ENCODE results near the gene SPEF1. TPM values are rescaled to one million over a fixed set of nuclear protein-coding genes. Genes with fewer than 3 reads are reported as not detected.
A peak's percentile ranks its signal among the peaks of the same experiment; 100 is the strongest.

Gene SPEF1
- total RNA-seq, 4 donors from 2014 or later = not detected

DNA sequence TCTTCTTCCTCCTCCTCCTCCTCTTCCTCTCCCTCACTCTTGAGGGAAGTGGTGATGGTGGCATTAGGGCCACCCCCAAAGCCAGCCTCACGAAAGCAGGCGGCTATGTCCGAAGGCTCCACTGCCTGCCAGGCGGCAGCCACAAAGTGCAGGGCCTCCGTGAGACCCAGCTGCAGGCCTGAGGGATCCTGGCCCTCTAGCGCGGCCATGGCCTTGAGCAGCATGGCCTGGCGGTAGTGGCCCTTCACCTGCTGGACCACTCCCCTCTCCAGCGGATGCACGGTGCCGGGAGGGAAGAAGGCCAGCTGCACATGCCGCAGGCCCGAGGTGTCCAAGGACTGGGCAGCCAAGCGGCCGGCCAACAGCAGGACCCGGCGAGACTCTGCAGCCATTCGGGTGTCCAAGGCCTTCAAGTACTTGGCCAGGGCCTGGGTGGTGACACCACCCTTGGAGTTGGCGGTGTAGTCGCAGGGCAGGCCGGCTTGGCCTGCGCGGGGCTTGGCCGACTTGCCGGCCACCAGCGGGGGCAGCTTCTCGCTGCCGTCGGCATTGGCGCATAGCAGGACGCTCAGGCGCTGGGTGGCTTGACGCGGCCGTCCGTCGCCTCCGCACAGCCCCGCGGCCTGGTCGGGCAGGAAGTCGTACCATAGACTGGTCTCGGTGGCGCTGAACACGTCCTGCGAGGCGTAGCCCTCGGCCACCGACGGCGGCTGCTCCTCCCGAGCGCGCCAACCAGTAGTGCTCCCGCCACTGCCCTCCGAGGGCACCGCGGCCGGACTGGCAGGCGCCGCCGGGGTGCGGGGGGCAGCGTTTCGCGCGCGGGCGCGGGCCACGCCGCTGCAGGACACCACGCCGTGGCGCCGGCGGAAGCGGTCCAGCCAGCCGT is 4.2 kb upstream of the SPEF1 start:
- Histone ChIP-seq H3K4me3 (peak overlapping the region; percentile 65 to 68 (median 67)), H3K4me1 (peaks cover 35 to 38% of the 10 kb centered on the region in 2 donors), H3K36me3 (no peaks in the 10 kb centered on the region), H3K27me3 (no peaks in the 10 kb centered on the region), H3K9me3 (no peaks in the 10 kb centered on the region), H3K27ac (peak overlapping the region; percentile 76 to 85 (median 82))
- intact Hi-C loops (cut with DNase I; ENCODE audit: low total_unique reads) = loop anchor here (1.0 to 5.0 kb wide), 3 partner anchors 35 to 302 kb away; partner anchors contain the start of genes AP5S1 and MAVS
- TF ChIP-seq, protein P1, sequence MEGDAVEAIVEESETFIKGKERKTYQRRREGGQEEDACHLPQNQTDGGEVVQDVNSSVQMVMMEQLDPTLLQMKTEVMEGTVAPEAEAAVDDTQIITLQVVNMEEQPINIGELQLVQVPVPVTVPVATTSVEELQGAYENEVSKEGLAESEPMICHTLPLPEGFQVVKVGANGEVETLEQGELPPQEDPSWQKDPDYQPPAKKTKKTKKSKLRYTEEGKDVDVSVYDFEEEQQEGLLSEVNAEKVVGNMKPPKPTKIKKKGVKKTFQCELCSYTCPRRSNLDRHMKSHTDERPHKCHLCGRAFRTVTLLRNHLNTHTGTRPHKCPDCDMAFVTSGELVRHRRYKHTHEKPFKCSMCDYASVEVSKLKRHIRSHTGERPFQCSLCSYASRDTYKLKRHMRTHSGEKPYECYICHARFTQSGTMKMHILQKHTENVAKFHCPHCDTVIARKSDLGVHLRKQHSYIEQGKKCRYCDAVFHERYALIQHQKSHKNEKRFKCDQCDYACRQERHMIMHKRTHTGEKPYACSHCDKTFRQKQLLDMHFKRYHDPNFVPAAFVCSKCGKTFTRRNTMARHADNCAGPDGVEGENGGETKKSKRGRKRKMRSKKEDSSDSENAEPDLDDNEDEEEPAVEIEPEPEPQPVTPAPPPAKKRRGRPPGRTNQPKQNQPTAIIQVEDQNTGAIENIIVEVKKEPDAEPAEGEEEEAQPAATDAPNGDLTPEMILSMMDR (IDR thresholded peaks at IDR 0.05 in 4 of 5, conservative IDR thresholded peaks at IDR 0.05 in 1 of 5) = no peak
- TF ChIP-seq POLR2A (IDR thresholded peaks at IDR 0.05) = no peak
- DNase-seq (no peak), ATAC-seq (peak in 1 of 2 donors; percentile 1)
- in situ Hi-C loops (cut with MboI; ENCODE audit: low sequenced_read_pairs in 4 of 4) = no loop called here

DNA sequence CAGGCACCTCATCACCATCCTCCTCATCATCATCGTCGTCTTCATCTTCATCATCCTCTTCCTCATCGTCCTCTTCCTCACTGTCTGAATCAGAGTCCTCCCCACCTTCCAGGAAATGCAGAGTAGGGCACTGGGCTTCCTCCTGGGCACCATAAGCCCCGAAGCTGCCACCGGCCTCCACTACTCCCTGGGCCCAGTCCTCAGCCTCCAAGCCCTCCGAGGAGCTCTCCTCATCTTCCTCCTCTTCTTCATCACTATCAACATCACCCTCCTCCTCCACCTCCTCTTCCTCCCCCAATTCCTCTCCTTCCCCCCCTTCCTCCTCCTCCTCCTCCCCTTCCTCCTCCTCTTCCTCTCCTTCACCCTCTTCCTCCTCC is 3.6 kb upstream of the SPEF1 start:
- peaks cover 36 to 38% of the 10 kb centered on the region in 2 donors for H3K4me1 ChIP-seq
- no peak for ATAC-seq
- in situ Hi-C loops (cut with MboI; ENCODE audit: low sequenced_read_pairs in 4 of 4) (no loop called here), intact Hi-C loops (cut with DNase I; ENCODE audit: low total_unique reads) (loop anchor here (5.0 kb wide), 1 partner anchor 302 kb away; no protein-coding TSS in a partner anchor)
- H3K36me3 ChIP-seq = no peaks in the 10 kb centered on the region
- no peak for DNase-seq
- peak overlapping the region in 3 of 4 donors; percentile 76 to 85 (median 85) for H3K27ac ChIP-seq
- H3K27me3 ChIP-seq = no peaks in the 10 kb centered on the region
- no peak for TF ChIP-seq POLR2A (IDR thresholded peaks at IDR 0.05)
- TF ChIP-seq, protein P1 (IDR thresholded peaks at IDR 0.05 in 4 of 5, conservative IDR thresholded peaks at IDR 0.05 in 1 of 5) = no peak
- peak overlapping the region; percentile 65 to 68 (median 67) for H3K4me3 ChIP-seq
- no peaks in the 10 kb centered on the region for H3K9me3 ChIP-seq

DNA sequence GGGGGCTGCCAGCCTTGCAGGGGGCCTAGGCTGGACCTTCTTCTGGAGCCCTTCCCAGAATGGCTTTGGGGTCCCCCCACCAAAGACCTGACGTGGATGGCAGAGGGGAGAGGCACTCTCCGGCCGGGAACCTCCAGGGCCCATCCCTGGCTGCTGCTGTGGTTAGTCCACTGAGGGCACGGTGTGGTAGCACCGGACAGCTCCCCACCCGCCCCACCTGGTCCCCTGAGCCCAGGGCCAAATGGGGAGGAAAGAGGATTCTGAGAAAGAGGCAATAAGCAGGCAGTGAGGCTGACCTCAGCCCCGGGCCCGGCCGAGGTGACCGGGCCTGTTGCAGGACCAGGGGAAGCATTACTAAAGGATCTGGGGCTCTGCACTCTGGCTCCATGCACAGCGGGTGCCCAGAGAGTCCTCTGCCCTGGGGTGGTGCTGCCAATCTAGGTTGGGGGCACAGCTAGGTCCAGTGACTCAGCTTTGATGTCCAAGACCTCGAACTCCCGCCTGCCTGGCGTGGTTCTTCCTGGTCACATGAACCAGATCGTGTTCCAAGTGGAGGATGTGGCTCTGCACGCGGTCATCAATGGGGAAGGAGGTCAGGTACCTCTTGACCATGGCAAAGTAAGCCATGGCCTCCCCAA is 3.1 kb upstream of the SPEF1 start:
- in situ Hi-C loops (cut with MboI; ENCODE audit: low sequenced_read_pairs in 4 of 4) = no loop called here

GRCh38 chr20:3783511-3784195 is 2.4 kb upstream of the SPEF1 start:
- ATAC-seq (no peak), DNase-seq (no peak)
- no peaks in the 10 kb centered on the region for H3K27me3 ChIP-seq
- TF ChIP-seq POLR2A (IDR thresholded peaks at IDR 0.05) = no peak
- TF ChIP-seq, protein P1 (IDR thresholded peaks at IDR 0.05 in 4 of 5, conservative IDR thresholded peaks at IDR 0.05 in 1 of 5) = no peak
- H3K4me1 ChIP-seq = peaks cover 36 to 38% of the 10 kb centered on the region in 2 donors
- peak overlapping the region in 1 of 4 donors; percentile 85 for H3K27ac ChIP-seq
- H3K9me3 ChIP-seq = no peaks in the 10 kb centered on the region
- H3K4me3 ChIP-seq = no peak overlapping the region
- no peaks in the 10 kb centered on the region for H3K36me3 ChIP-seq
- in situ Hi-C loops (cut with MboI; ENCODE audit: low sequenced_read_pairs in 4 of 4) (no loop called here), intact Hi-C loops (cut with DNase I; ENCODE audit: low total_unique reads) (no loop called here)

More for the DNA sequence above, 3.1 kb upstream of the SPEF1 start:
- ATAC-seq (no peak), DNase-seq (no peak)
- Histone ChIP-seq H3K9me3 (no peaks in the 10 kb centered on the region), H3K27me3 (no peaks in the 10 kb centered on the region), H3K27ac (peak overlapping the region in 2 of 4 donors; percentile 27 to 85), H3K4me3 (peak overlapping the region in 2 of 4 donors; percentile 65 to 68), H3K4me1 (peaks cover 36 to 38% of the 10 kb centered on the region in 2 donors), H3K36me3 (no peaks in the 10 kb centered on the region)
- intact Hi-C loops (cut with DNase I; ENCODE audit: low total_unique reads) = no loop called here
- TF ChIP-seq, protein P1 (IDR thresholded peaks at IDR 0.05 in 4 of 5, conservative IDR thresholded peaks at IDR 0.05 in 1 of 5) = no peak
- TF ChIP-seq POLR2A (IDR thresholded peaks at IDR 0.05) = no peak

Data from gastrocnemius medialis (tissue), 4 donors.